HG03066 (cell line): ENCODE results near the gene PAPOLG.
"Not testable (repeated sequence)": the region's sequence is repeated elsewhere in the genome, so short reads cannot be mapped to it uniquely, and the experiment has no call there.

Experiments used
- ATAC-seq: cut with Tn5 transposase; IDR thresholded peaks from one replicate; pipeline ENCODE4 v1.9.1; 2021; ENCODE audit warnings: low read depth; ENCODE audit not compliant: unreplicated experiment

The PAPOLG gene

GRCh38 chr2:60771508-60771907 lies 15.4 kb downstream of the PAPOLG start:
- ATAC-seq: no peak

- ATAC-seq: no peak
These were observed 19.1 kb downstream of the PAPOLG start for GRCh38 chr2:60775048-60775639.

- no peak for ATAC-seq
These were observed 22.3 kb downstream of the PAPOLG start for GRCh38 chr2:60778352-60778751.

GRCh38 chr2:60779426-60779825 lies 23.4 kb downstream of the PAPOLG start:
- no peak for ATAC-seq

- ATAC-seq: no peak
These were observed 24.7 kb downstream of the PAPOLG start for GRCh38 chr2:60780721-60781120.

GRCh38 chr2:60793169-60793568 lies 37.1 kb downstream of the PAPOLG start:
- no peak for ATAC-seq

- no peak for ATAC-seq
These were observed 38.3 kb downstream of the PAPOLG start for GRCh38 chr2:60794271-60794863.

GRCh38 chr2:60796573-60797509 lies 40.8 kb downstream of the PAPOLG start:
- peak; percentile 67 for ATAC-seq

- ATAC-seq: no peak
These were observed 48.4 kb downstream of the PAPOLG start for GRCh38 chr2:60804473-60804872.

- ATAC-seq: no peak
These were observed 50.5 kb downstream of the PAPOLG start for GRCh38 chr2:60806595-60806987.

GRCh38 chr2:60806988-60807681 lies 51.1 kb downstream of the PAPOLG start:
- peak; percentile 77 for ATAC-seq

- ATAC-seq: no peak
These were observed 52.3 kb downstream of the PAPOLG start for GRCh38 chr2:60808330-60808801.

- no peak for ATAC-seq
These were observed 55.7 kb downstream of the PAPOLG start for GRCh38 chr2:60811491-60812375.

GRCh38 chr2:60817191-60817590 lies 61.1 kb downstream of the PAPOLG start:
- not testable (repeated sequence) for ATAC-seq

GRCh38 chr2:60818272-60818671 lies 62.2 kb downstream of the PAPOLG start:
- ATAC-seq: no peak

GRCh38 chr2:60819155-60819862 lies 63.2 kb downstream of the PAPOLG start:
- ATAC-seq: no peak

GRCh38 chr2:60819936-60820335 lies 63.9 kb downstream of the PAPOLG start:
- ATAC-seq: no peak

- ATAC-seq: no peak
These were observed 64.5 kb downstream of the PAPOLG start for GRCh38 chr2:60820416-60821132.

- no peak for ATAC-seq
These were observed 65.0 kb downstream of the PAPOLG start for GRCh38 chr2:60821133-60821469.
